ENCODE data around the gene WDR19.

- no peak for TF ChIP-seq RCOR1 (IDR thresholded peaks at IDR 0.05; ENCODE audit: insufficient replicate concordance, low read length)
- no peak for TF ChIP-seq CTCF (conservative IDR thresholded peaks at IDR 0.05; ENCODE audit: low read depth, low read length)
- TF ChIP-seq FOS (IDR thresholded peaks at IDR 0.05; ENCODE audit: low read depth, low read length) = no peak
- no peak for TF ChIP-seq RAD21 (IDR thresholded peaks at IDR 0.05; ENCODE audit: low read length)
- no peak for TF ChIP-seq USF2 (IDR thresholded peaks at IDR 0.05; ENCODE audit: low read depth, low read length)
- TF ChIP-seq MAFK (IDR thresholded peaks at IDR 0.05; ENCODE audit: low read depth, low read length) = no peak
- no peak for TF ChIP-seq POLR2A (IDR thresholded peaks at IDR 0.05; ENCODE audit: low read depth, low read length)
- no peak for TF ChIP-seq BHLHE40 (IDR thresholded peaks at IDR 0.05; ENCODE audit: low read depth, low read length)
- no peak for TF ChIP-seq RFX5 (IDR thresholded peaks at IDR 0.05; ENCODE audit: low read depth, low read length)
- TF ChIP-seq MAZ (IDR thresholded peaks at IDR 0.05; ENCODE audit: borderline replicate concordance, low read depth, low read length) = no peak
Measured at GRCh38 chr4:39304651-39305050, 122.3 kb downstream of the WDR19 start.

All from IMR-90 (cell line).